Endothelial cell of umbilical vein (primary cell): ENCODE results near the gene LCOR.

Source experiments
- CTCF ChIP-seq, 2 donors: IDR thresholded peaks; 1 replicate in 1 of 2; 2 replicates in 1 of 2; pipeline ENCODE4 v1.5.1; 2011; ENCODE audit warnings: low read length in 2 of 2, mild to moderate bottlenecking in 2 of 2, moderate library complexity in 2 of 2, control low read depth in 1 of 2, inconsistent platforms in 1 of 2, low read depth in 1 of 2; ENCODE audit not compliant: insufficient read depth in 1 of 2; ENCODE audit errors: extremely low read depth in 1 of 2
- EZH2 ChIP-seq: IDR thresholded peaks from 2 replicates; pipeline ENCODE4 v1.6.1; 2012; ENCODE audit warnings: borderline replicate concordance, low read depth, mild to moderate bottlenecking, moderate library complexity, low read length, inconsistent platforms; ENCODE audit not compliant: severe bottlenecking
- FOS ChIP-seq: IDR thresholded peaks from 2 replicates; pipeline ENCODE4 v1.6.1; 2011; ENCODE audit warnings: mild to moderate bottlenecking, low read length, moderate library complexity, borderline replicate concordance; ENCODE audit not compliant: insufficient read depth
- GATA2 ChIP-seq: IDR thresholded peaks from 2 replicates; pipeline ENCODE4 v1.7.0; 2011; ENCODE audit warnings: low read depth, mild to moderate bottlenecking, moderate library complexity, mixed read lengths, low read length; ENCODE audit not compliant: insufficient read length, insufficient read depth
- JUN ChIP-seq: IDR thresholded peaks from 2 replicates; pipeline ENCODE4 v1.6.1; 2011; ENCODE audit warnings: borderline replicate concordance, low read depth; ENCODE audit not compliant: insufficient read length, insufficient read depth
- MAX ChIP-seq: IDR thresholded peaks from 2 replicates; pipeline ENCODE4 v1.6.1; 2011; ENCODE audit not compliant: insufficient read depth, insufficient read length
- MYC ChIP-seq: IDR thresholded peaks from one replicate; pipeline ENCODE4 v1.6.1; 2011; ENCODE audit warnings: mild to moderate bottlenecking, low read depth, low read length
- POLR2A ChIP-seq: IDR thresholded peaks from 2 replicates; pipeline ENCODE4 v1.6.1; 2012; ENCODE audit warnings: low read depth, mild to moderate bottlenecking, control low read depth, low read length
- POLR2AphosphoS5 ChIP-seq: IDR thresholded peaks from 2 replicates; pipeline ENCODE4 v1.6.1; 2012; ENCODE audit warnings: low read depth, mild to moderate bottlenecking, control low read depth, low read length, moderate library complexity; ENCODE audit not compliant: insufficient read depth

- TF ChIP-seq CTCF (IDR thresholded peaks at IDR 0.05; ENCODE audit: extremely low read depth in 1 of 2, insufficient read depth in 1 of 2, low read depth in 1 of 2, low read length in 2 of 2) (no peak), POLR2A (no peak), POLR2AphosphoS5 (no peak), JUN (no peak), MYC (no peak), EZH2 (no peak), FOS (no peak), MAX (no peak), GATA2 (no peak)
These were observed 174.3 kb downstream of the LCOR start for GRCh38 chr10:97006364-97006763.
